OCI-LY7 (cell line): Measurements from ENCODE around the gene WDFY3. TPM values are rescaled to one million over a fixed set of nuclear protein-coding genes. Genes with fewer than 3 reads are reported as not detected.

Source experiments
- BruUV-seq: library from RNA; stranded (reverse); fragments of 400-500 nt; replicated peaks from 2 replicates; lab custom pipeline; 2021; lab: Mats Ljungman, UMichigan
- CTCF ChIA-PET: fragments of 300-600 bp; sonication (Branson Sonifier 250); formaldehyde crosslinking; loops from one replicate; lab custom pipeline; 2022; ENCODE audit warnings: antibody characterized with exemption; ENCODE audit not compliant: unreplicated experiment; lab: Charles Lee
- POLR2A ChIA-PET: fragments of 300-600 bp; sonication (Branson Sonifier 250); formaldehyde crosslinking; loops from one replicate; lab custom pipeline; 2022; ENCODE audit warnings: antibody characterized with exemption; lab: Charles Lee
- DNase-seq: peaks from one replicate; pipeline ENCODE4 v3.0.0-alpha.2; 2015; ENCODE audit warnings: low spot score
- H2AFZ ChIP-seq: fragments of 200-600 bp; sonication (generic), shearing (Covaris generic); 2 replicates; pipeline ENCODE4 v1.6.1; 2014; ENCODE audit warnings: mild to moderate bottlenecking, antibody characterized with exemption, low read length, moderate library complexity
- H3K27ac ChIP-seq: fragments of 200-600 bp; sonication (generic); 2 replicates; pipeline ENCODE4 v1.5.1; 2014; ENCODE audit warnings: mixed run types, low read depth, mild to moderate bottlenecking, moderate library complexity, low read length, inconsistent platforms; ENCODE audit not compliant: poor library complexity, severe bottlenecking
- H3K36me3 ChIP-seq: fragments of 200-600 bp; sonication (generic); 2 replicates; pipeline ENCODE4 v1.6.1; 2014; ENCODE audit warnings: mild to moderate bottlenecking, antibody characterized with exemption, low read length, moderate library complexity, mixed read lengths; ENCODE audit not compliant: insufficient read depth
- H3K4me1 ChIP-seq: fragments of 200-600 bp; sonication (generic); 2 replicates; pipeline ENCODE4 v1.5.1; 2014; ENCODE audit warnings: mild to moderate bottlenecking, low read length; ENCODE audit not compliant: insufficient read depth, poor library complexity, severe bottlenecking
- H3K4me2 ChIP-seq: fragments of 200-600 bp; sonication (generic); 2 replicates; pipeline ENCODE4 v1.6.1; 2014; ENCODE audit warnings: mild to moderate bottlenecking, low read length
- H3K4me3 ChIP-seq: fragments of 200-600 bp; sonication (generic); 2 replicates; pipeline ENCODE4 v1.5.1; 2014; ENCODE audit warnings: mild to moderate bottlenecking, low read depth, low read length; ENCODE audit not compliant: poor library complexity, severe bottlenecking
- H3K79me2 ChIP-seq: fragments of 200-600 bp; sonication (generic); 2 replicates; pipeline ENCODE4 v1.6.1; 2016; ENCODE audit warnings: low read depth, mild to moderate bottlenecking, low read length, moderate library complexity, mixed read lengths; ENCODE audit not compliant: insufficient read depth
- H3K9me2 ChIP-seq: fragments of 200-600 bp; sonication (generic); 2 replicates; pipeline ENCODE4 v1.6.1; 2016; ENCODE audit warnings: mild to moderate bottlenecking, low read length, mixed read lengths; ENCODE audit not compliant: insufficient read depth
- H3K9me3 ChIP-seq: fragments of 200-600 bp; sonication (generic); 2 replicates; pipeline ENCODE4 v1.6.1; 2014; ENCODE audit warnings: mild to moderate bottlenecking, mixed run types, low read length, mixed read lengths
- H4K20me1 ChIP-seq: fragments of 200-600 bp; sonication (generic); 2 replicates; pipeline ENCODE4 v1.6.1; 2014; ENCODE audit warnings: mild to moderate bottlenecking, antibody characterized with exemption, low read length, moderate library complexity, mixed read lengths; ENCODE audit not compliant: insufficient read depth
- CTCF ChIP-seq: fragments of 200-600 bp; sonication (generic); conservative IDR thresholded peaks from 2 replicates; pipeline ENCODE4 v1.5.1; 2014; ENCODE audit warnings: mild to moderate bottlenecking, antibody characterized with exemption, low read length, moderate library complexity, mixed read lengths
- EZH2phosphoT487 ChIP-seq: fragments of 200-600 bp; sonication (generic); IDR thresholded peaks from 2 replicates; pipeline ENCODE4 v1.6.1; 2018; ENCODE audit warnings: low read depth, borderline replicate concordance, mild to moderate bottlenecking, mixed run types, antibody characterized with exemption, low read length, moderate library complexity, mixed read lengths
- intact Hi-C: fragments of 100-400 bp; cut with micrococcal nuclease; formaldehyde crosslinking; loops from one replicate; pipeline ENCODE4 v1.10.0; 2022; ENCODE audit not compliant: unreplicated experiment
- total RNA-seq, 2 experiments: library from RNA; depleted of rRNA in 1 of 2; stranded (reverse); fragments of >200 nt in 1 of 2; shearing (Covaris generic) in 1 of 2; gene quantifications; 2 replicates each; pipeline ENCODE4 v1.2.3, GENCODE V29; 2014 to 2022

Gene WDFY3
- total RNA-seq, 2 experiments from 2014 or later = not detected

DNA sequence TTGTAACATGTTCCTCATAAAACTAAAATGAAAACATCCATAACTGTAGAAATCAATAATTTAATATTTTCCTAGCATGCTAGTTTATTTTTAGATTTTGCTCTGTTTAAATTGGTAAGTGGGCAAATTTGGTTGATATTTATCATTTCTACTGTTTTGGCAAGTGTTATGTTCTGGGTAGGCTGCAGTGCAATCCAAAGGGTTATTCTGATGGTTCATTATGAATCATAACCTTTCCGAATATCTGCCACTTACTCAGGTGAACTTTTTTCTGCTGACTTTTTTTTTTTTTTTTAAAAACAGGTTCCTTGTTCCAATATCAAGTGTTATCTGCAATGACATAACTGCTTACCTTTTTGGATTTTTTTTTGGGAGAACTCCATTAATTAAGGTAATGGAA is 331.5 kb downstream of the WDFY3 start:
- DNase-seq = no peak
- no peak overlapping the region for H3K27ac ChIP-seq
- H3K9me3 ChIP-seq = no peaks in the 10 kb centered on the region
- ChIA-PET CTCF (no interaction called here), POLR2A (no interaction called here)
- TF ChIP-seq EZH2phosphoT487 (no peak), CTCF (no peak)
- no TSS peak for BruUV-seq
- H3K9me2 ChIP-seq = no peaks in the 10 kb centered on the region
- H3K79me2 ChIP-seq = no peaks in the 10 kb centered on the region
- H3K4me2 ChIP-seq = no peak overlapping the region
- intact Hi-C loops = no loop called here
- H2AFZ ChIP-seq = no peak overlapping the region
- H4K20me1 ChIP-seq = no peaks in the 10 kb centered on the region
- no peak overlapping the region for H3K4me3 ChIP-seq
- no peaks in the 10 kb centered on the region for H3K4me1 ChIP-seq
- H3K36me3 ChIP-seq = no peaks in the 10 kb centered on the region

GRCh38 chr4:84632092-84632491 is 334.4 kb downstream of the WDFY3 start:
- intact Hi-C loops = no loop called here
- no peaks in the 10 kb centered on the region for H3K36me3 ChIP-seq
- no peaks in the 10 kb centered on the region for H3K9me2 ChIP-seq
- H3K4me1 ChIP-seq = no peaks in the 10 kb centered on the region
- ChIA-PET CTCF (no interaction called here), POLR2A (interaction anchor here (0.7 kb wide), 1 partner anchor 27 kb away, joined by 3 read pairs; no protein-coding TSS in a partner anchor)
- H2AFZ ChIP-seq = no peak overlapping the region
- no peak overlapping the region for H3K4me2 ChIP-seq
- no peak overlapping the region for H3K27ac ChIP-seq
- DNase-seq = no peak
- H3K79me2 ChIP-seq = no peaks in the 10 kb centered on the region
- H3K9me3 ChIP-seq = no peaks in the 10 kb centered on the region
- H4K20me1 ChIP-seq = no peaks in the 10 kb centered on the region
- no peak overlapping the region for H3K4me3 ChIP-seq
- no TSS peak for BruUV-seq
- no peak for TF ChIP-seq EZH2phosphoT487
- no peak for TF ChIP-seq CTCF

DNA sequence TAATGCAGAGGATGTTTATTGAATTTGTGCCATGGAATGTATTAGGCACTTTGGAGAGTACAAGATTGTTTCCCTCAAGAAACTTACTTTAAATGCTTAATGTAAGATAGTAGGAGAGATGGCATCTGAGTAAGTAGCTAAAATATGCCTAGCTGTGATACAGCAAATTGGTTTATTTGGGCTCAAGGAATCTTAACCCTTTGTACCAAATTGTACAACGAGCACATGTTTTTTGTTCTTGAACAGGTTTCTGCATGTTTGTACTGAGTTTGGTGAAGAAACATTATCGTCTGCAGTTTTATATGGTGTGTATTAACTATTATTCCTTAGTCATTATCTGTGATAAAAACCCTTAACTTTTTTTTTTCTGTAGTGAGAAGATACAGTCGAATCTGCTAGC is 334.9 kb downstream of the WDFY3 start:
- no peak for DNase-seq
- ChIA-PET CTCF (no interaction called here), POLR2A (no interaction called here)
- TF ChIP-seq EZH2phosphoT487 = no peak
- Histone ChIP-seq H3K36me3 (no peaks in the 10 kb centered on the region), H3K9me2 (no peaks in the 10 kb centered on the region), H3K4me2 (no peak overlapping the region), H4K20me1 (no peaks in the 10 kb centered on the region), H3K4me1 (no peaks in the 10 kb centered on the region), H3K9me3 (no peaks in the 10 kb centered on the region), H3K79me2 (no peaks in the 10 kb centered on the region), H2AFZ (no peak overlapping the region), H3K4me3 (no peak overlapping the region), H3K27ac (no peak overlapping the region)
- intact Hi-C loops = no loop called here
- BruUV-seq = no TSS peak
